GM12872 (cell line): Measurements from ENCODE around the gene CYTH1.

ENCODE experiments used
- TF ChIP-seq, protein P1 (sequence below): IDR thresholded peaks from 3 replicates; pipeline ENCODE4 v1.5.1; 2011; ENCODE audit warnings: low read depth, mild to moderate bottlenecking, low read length, moderate library complexity; ENCODE audit not compliant: insufficient read depth

The CYTH1 gene

DNA sequence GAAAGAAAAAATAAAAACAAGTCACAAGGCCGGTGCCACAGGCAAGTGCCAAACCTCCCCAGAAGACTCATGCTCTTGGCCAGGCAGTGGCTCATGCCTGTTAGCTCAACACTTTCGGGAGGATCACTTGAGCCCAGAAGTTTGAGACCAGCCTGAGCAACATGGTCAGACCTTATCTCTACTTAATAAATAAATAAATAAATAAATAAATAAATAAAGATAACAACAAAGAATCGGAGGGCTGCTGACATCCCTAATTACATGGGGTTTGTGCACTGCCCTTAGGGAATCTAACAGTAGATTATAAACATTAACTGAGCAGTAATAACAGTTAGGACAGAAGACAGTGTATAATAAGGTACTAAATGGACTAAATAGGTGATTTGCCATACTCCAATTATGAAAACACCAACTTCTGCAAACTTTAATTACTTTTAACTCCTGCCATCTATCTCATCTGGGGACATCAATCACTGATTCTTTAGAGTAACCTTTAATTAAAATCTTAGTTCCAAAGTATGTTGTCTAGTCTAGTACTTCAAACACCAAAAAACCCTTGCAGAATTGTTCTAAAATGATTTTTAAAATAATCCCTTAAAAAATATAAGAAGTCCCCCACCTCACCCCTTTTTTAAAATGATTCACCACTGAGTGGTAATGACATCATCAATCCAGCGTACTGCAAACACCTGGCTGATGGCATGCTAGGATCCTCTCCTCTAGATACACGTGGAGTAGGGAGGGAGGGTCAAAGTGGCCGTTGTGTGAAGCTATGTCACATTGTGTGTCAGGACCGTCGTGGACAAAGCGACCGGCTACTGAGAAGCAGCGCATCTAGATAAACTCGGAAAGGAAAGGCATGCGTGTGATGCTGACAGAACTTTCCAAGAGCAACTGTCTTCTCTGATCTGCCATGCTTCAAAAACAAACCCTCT is 28.5 kb downstream of the CYTH1 start:
- TF ChIP-seq, protein P1, sequence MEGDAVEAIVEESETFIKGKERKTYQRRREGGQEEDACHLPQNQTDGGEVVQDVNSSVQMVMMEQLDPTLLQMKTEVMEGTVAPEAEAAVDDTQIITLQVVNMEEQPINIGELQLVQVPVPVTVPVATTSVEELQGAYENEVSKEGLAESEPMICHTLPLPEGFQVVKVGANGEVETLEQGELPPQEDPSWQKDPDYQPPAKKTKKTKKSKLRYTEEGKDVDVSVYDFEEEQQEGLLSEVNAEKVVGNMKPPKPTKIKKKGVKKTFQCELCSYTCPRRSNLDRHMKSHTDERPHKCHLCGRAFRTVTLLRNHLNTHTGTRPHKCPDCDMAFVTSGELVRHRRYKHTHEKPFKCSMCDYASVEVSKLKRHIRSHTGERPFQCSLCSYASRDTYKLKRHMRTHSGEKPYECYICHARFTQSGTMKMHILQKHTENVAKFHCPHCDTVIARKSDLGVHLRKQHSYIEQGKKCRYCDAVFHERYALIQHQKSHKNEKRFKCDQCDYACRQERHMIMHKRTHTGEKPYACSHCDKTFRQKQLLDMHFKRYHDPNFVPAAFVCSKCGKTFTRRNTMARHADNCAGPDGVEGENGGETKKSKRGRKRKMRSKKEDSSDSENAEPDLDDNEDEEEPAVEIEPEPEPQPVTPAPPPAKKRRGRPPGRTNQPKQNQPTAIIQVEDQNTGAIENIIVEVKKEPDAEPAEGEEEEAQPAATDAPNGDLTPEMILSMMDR = no peak

GRCh38 chr17:78751447-78752161 is 30.5 kb downstream of the CYTH1 start:
- TF ChIP-seq, protein P1 = no peak

DNA sequence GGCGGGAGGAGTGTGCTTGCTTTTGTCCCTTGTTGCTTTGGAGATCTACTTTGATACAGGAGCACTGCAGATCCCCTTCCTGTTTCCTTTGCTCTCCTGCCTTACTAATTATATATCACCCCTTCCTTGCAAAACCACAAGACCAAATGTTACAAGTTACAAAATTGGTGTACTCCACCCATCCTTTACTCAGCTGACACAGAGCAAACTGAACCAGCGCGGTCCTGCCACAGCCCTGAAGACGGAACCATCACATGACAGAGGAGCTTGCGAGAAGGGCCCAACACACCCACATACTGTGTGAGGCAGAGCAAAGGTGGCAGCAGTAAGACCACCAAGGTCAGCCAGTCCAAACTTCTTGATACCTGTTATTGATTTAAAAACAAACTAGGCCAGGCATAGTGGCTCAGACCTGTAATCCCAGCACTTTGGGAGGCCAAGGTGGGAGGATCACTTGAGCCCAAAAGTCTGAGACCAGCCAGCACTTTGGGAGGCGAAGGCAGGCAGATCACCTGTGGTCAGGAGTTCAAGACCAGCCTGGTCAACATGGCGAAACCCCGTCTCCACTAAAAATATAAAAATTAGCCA is 33.2 kb downstream of the CYTH1 start:
- TF ChIP-seq, protein P1 = no peak

- TF ChIP-seq, protein P1 = no peak
Observed at GRCh38 chr17:78748048-78748729, 33.9 kb downstream of the CYTH1 start.

- TF ChIP-seq, protein P1 = no peak
Observed at GRCh38 chr17:78747488-78747887, 34.6 kb downstream of the CYTH1 start.

GRCh38 chr17:78746949-78747269 is 35.2 kb downstream of the CYTH1 start:
- TF ChIP-seq, protein P1 = no peak

DNA sequence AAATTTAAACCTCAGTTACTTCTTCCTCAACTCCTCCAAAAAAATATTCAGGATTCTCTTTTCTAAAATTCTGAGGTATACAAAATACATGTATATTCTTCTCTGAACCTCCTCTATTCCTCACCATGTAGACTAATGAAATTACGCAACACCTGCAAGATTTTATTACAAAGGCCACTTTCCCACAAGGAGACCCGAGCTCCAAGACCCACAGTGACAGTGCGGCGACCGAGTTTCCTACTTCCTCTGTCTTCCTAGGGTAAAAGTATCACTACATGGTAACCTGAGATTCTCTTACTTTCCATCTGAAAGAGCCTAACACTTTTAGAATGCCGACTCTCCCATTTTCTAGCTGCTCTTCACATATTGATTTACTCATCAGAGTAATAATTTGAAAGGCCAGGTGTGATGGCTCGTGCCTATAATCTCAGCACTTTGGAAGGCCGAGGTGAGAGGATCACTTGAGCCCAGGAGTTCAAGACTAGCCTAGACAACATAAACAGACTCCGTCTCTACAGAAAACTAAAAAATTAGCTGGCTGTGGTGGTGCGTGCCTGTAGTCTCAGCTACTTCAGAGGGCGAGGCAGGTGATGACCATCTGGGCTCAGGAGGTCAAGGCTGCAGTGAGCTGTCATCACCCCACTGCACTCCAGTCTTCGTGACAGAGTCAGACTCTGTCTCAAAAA is 35.7 kb downstream of the CYTH1 start:
- TF ChIP-seq, protein P1 = no peak
